GM19099 (cell line): Measurements from ENCODE around the gene TMEM89.

Experiments
- POLR2A ChIP-seq: IDR thresholded peaks from 3 replicates; pipeline ENCODE4 v1.6.1; 2011; ENCODE audit warnings: low read depth; ENCODE audit not compliant: insufficient read length; ENCODE audit errors: extremely low read depth

TMEM89 gene

GRCh38 chr3:48591436-48591835, 30.1 kb downstream of the TMEM89 start:
- TF ChIP-seq POLR2A, result no peak

- no peak for TF ChIP-seq POLR2A
Measured at GRCh38 chr3:48588230-48588629, 33.3 kb downstream of the TMEM89 start.

- TF ChIP-seq POLR2A, result no peak
Measured at GRCh38 chr3:48587686-48588085, 33.9 kb downstream of the TMEM89 start.

- TF ChIP-seq POLR2A, result no peak
Measured at GRCh38 chr3:48585411-48585810, 36.2 kb downstream of the TMEM89 start.

- TF ChIP-seq POLR2A, result no peak
Measured at GRCh38 chr3:48584836-48585235, 36.7 kb downstream of the TMEM89 start.

GRCh38 chr3:48581621-48582481, 39.7 kb downstream of the TMEM89 start:
- TF ChIP-seq POLR2A, result no peak

- no peak for TF ChIP-seq POLR2A
Measured at GRCh38 chr3:48576647-48577046, 44.9 kb downstream of the TMEM89 start.

GRCh38 chr3:48575366-48575765, 46.2 kb downstream of the TMEM89 start:
- TF ChIP-seq POLR2A, result no peak

- TF ChIP-seq POLR2A, result no peak
Measured at GRCh38 chr3:48573973-48574585, 47.5 kb downstream of the TMEM89 start.

- TF ChIP-seq POLR2A, result no peak
Measured at GRCh38 chr3:48572517-48572916, 49.1 kb downstream of the TMEM89 start.

- no peak for TF ChIP-seq POLR2A
Measured at GRCh38 chr3:48571938-48572337, 49.6 kb downstream of the TMEM89 start.
